HEK293 (cell line): ENCODE data around the gene TMEM214.

Experiments
- CTCF ChIA-PET: fragments of 350-600 bp; formaldehyde crosslinking; extraction: SDS; loops from one replicate; lab custom pipeline; 2021; ENCODE audit warnings: antibody characterized with exemption; lab: Yijun Ruan, JAX
- POLR2A ChIA-PET: fragments of 300-600 bp; formaldehyde crosslinking; extraction: SDS; loops from one replicate; lab custom pipeline; 2020; ENCODE audit warnings: antibody characterized with exemption, inconsistent platforms; lab: Yijun Ruan, JAX
- H3K27ac ChIP-seq: fragments of 200-500 bp; sonication (Bioruptor generic); 2 replicates; pipeline ENCODE4 v1.5.1; 2014; ENCODE audit warnings: low read depth, low read length, control low read depth, inconsistent platforms; ENCODE audit errors: extremely low read depth
- H3K36me3 ChIP-seq, 2 experiments: fragments of 200-500 bp in 1 of 2; sonication (Bioruptor generic) in 1 of 2; 1 replicate in 1 of 2; 2 replicates in 1 of 2; pipeline ENCODE4 v1.5.1; 2014 to 2017; ENCODE audit warnings: inconsistent platforms in 2 of 2, low read length in 2 of 2; ENCODE audit not compliant: control insufficient read depth in 2 of 2, insufficient read depth in 1 of 2
- H3K4me1 ChIP-seq: fragments of 200-500 bp; sonication (Bioruptor generic); 2 replicates; pipeline ENCODE4 v1.5.1; 2014; ENCODE audit warnings: mild to moderate bottlenecking, low read length, inconsistent platforms; ENCODE audit not compliant: control insufficient read depth, insufficient read depth
- H3K4me3 ChIP-seq: 2 replicates; pipeline ENCODE4 v1.5.1; 2011; ENCODE audit warnings: low read depth, mild to moderate bottlenecking, control low read depth, low read length, moderate library complexity
- H3K9me3 ChIP-seq: fragments of 200-500 bp; sonication (Bioruptor generic); 2 replicates; pipeline ENCODE4 v1.5.1; 2014; ENCODE audit warnings: low read depth, low read length, inconsistent platforms; ENCODE audit not compliant: control insufficient read depth, insufficient read depth
- GFI1B ChIP-seq: fragments of 450-650 bp; formaldehyde crosslinking; IDR thresholded peaks from 2 replicates; pipeline ENCODE4 v1.5.1; 2016; ENCODE audit warnings: missing biosample characterization, missing genetic modification characterization
- GLI4 ChIP-seq: fragments of 450-650 bp; formaldehyde crosslinking; IDR thresholded peaks from 2 replicates; pipeline ENCODE4 v1.5.1; 2016; ENCODE audit warnings: missing biosample characterization, missing genetic modification characterization
- KLF7 ChIP-seq: fragments of 450-650 bp; formaldehyde crosslinking; IDR thresholded peaks from 2 replicates; pipeline ENCODE4 v1.5.1; 2016; ENCODE audit warnings: missing biosample characterization, missing genetic modification characterization, borderline replicate concordance
- PBX3 ChIP-seq: sonication (generic); formaldehyde crosslinking; IDR thresholded peaks from 2 replicates; pipeline ENCODE4 v1.8.1; 2022; ENCODE audit warnings: mild to moderate bottlenecking, moderate library complexity, missing genetic modification reagents
- REPIN1 ChIP-seq: fragments of 450-650 bp; formaldehyde crosslinking; IDR thresholded peaks from 2 replicates; pipeline ENCODE4 v1.5.1; 2017; ENCODE audit warnings: missing biosample characterization, missing genetic modification characterization, low read depth
- ZBTB20 ChIP-seq: fragments of 450-650 bp; formaldehyde crosslinking; IDR thresholded peaks from 2 replicates; pipeline ENCODE4 v1.5.1; 2016; ENCODE audit warnings: missing biosample characterization, missing genetic modification characterization
- ZBTB49 ChIP-seq: fragments of 450-650 bp; formaldehyde crosslinking; IDR thresholded peaks from 2 replicates; pipeline ENCODE4 v1.5.1; 2016; ENCODE audit warnings: missing biosample characterization, missing genetic modification characterization, low read depth
- ZBTB6 ChIP-seq: fragments of 450-650 bp; formaldehyde crosslinking; IDR thresholded peaks from 2 replicates; pipeline ENCODE4 v1.5.1; 2017; ENCODE audit warnings: missing biosample characterization, missing genetic modification characterization
- ZNF148 ChIP-seq: fragments of 450-650 bp; formaldehyde crosslinking; IDR thresholded peaks from 2 replicates; pipeline ENCODE4 v1.5.0; 2017; ENCODE audit warnings: missing biosample characterization, missing genetic modification characterization, borderline replicate concordance
- ZNF280D ChIP-seq: fragments of 450-650 bp; formaldehyde crosslinking; IDR thresholded peaks from 2 replicates; pipeline ENCODE4 v1.5.1; 2016; ENCODE audit warnings: missing biosample characterization, missing genetic modification characterization
- ZNF362 ChIP-seq: fragments of 450-650 bp; formaldehyde crosslinking; IDR thresholded peaks from 2 replicates; pipeline ENCODE4 v1.5.1; 2016; ENCODE audit warnings: missing biosample characterization, missing genetic modification characterization
- ZNF391 ChIP-seq: fragments of 450-650 bp; formaldehyde crosslinking; IDR thresholded peaks from 2 replicates; pipeline ENCODE4 v1.5.1; 2016; ENCODE audit warnings: low read depth, missing biosample characterization, missing genetic modification characterization, borderline replicate concordance
- ZNF473 ChIP-seq: fragments of 450-650 bp; formaldehyde crosslinking; IDR thresholded peaks from 2 replicates; pipeline ENCODE4 v1.5.1; 2017; ENCODE audit warnings: missing biosample characterization, missing genetic modification characterization
- ZNF521 ChIP-seq: fragments of 450-650 bp; formaldehyde crosslinking; IDR thresholded peaks from 2 replicates; pipeline ENCODE4 v1.5.1; 2017; ENCODE audit warnings: missing biosample characterization, mild to moderate bottlenecking, missing genetic modification characterization
- ZNF558 ChIP-seq: fragments of 450-650 bp; formaldehyde crosslinking; IDR thresholded peaks from 2 replicates; pipeline ENCODE4 v1.5.1; 2016; ENCODE audit warnings: missing biosample characterization, missing genetic modification characterization
- ZNF596 ChIP-seq: fragments of 450-650 bp; IDR thresholded peaks from 2 replicates; pipeline ENCODE4 v1.5.0; 2018; ENCODE audit warnings: missing biosample characterization, mild to moderate bottlenecking, missing genetic modification characterization, moderate library complexity
- ZNF664 ChIP-seq: fragments of 450-650 bp; formaldehyde crosslinking; IDR thresholded peaks from 2 replicates; pipeline ENCODE4 v1.5.1; 2016; ENCODE audit warnings: missing biosample characterization, missing genetic modification characterization
- ZNF76 ChIP-seq: fragments of 450-650 bp; formaldehyde crosslinking; IDR thresholded peaks from 2 replicates; pipeline ENCODE4; 2016; ENCODE audit warnings: low read depth, missing biosample characterization, missing genetic modification characterization, borderline replicate concordance
- ZSCAN5A ChIP-seq: fragments of 450-650 bp; formaldehyde crosslinking; IDR thresholded peaks from 2 replicates; pipeline ENCODE4 v1.5.1; 2016; ENCODE audit warnings: missing biosample characterization, missing genetic modification characterization

Gene TMEM214

GRCh38 chr2:27019459-27019858 is 13.3 kb upstream of the TMEM214 start (continued):
- TF ChIP-seq ZBTB49 (tag by site-specific recombination), result no peak
- no peak for TF ChIP-seq GLI4 (tag by site-specific recombination)
- TF ChIP-seq ZBTB20 (tag by site-specific recombination), result no peak
- TF ChIP-seq ZNF521 (tag by site-specific recombination), result no peak
- TF ChIP-seq ZNF76, result no peak
- TF ChIP-seq PBX3, result no peak
- no peak for TF ChIP-seq ZNF558 (tag by site-specific recombination)
- no peak for TF ChIP-seq KLF7

- ChIA-PET POLR2A (interaction anchor here (0.6 kb wide), 1 partner anchor 12 kb away, joined by 4 read pairs; no protein-coding TSS in a partner anchor), CTCF (interaction anchor here (0.6 to 10.1 kb wide), 4 partner anchors 57 to 174 kb away, joined by 3 to 307 read pairs (median 29); no protein-coding TSS in a partner anchor)
- H3K27ac ChIP-seq, result no peak overlapping the region
- H3K36me3 ChIP-seq, result peaks cover 0 to 35% of the 10 kb centered on the region in 2 experiments; a peak in 1 of 3 replicates
- no peak overlapping the region for H3K4me3 ChIP-seq
- H3K9me3 ChIP-seq, result no peaks in the 10 kb centered on the region
- H3K4me1 ChIP-seq, result 0 out of 2 replicates have a peak, but pooled peaks cover 3% of the 10 kb centered on the region
- no peak for TF ChIP-seq ZNF596
- TF ChIP-seq ZNF391, result no peak
- no peak for TF ChIP-seq ZSCAN5A (tag by site-specific recombination)
- no peak for TF ChIP-seq ZNF280D (tag by site-specific recombination)
- TF ChIP-seq ZNF362 (tag by site-specific recombination), result no peak
- TF ChIP-seq ZNF148 (tag by site-specific recombination), result no peak
- no peak for TF ChIP-seq REPIN1
- no peak for TF ChIP-seq ZNF473
- TF ChIP-seq PBX3, result no peak
- TF ChIP-seq ZBTB6 (tag by site-specific recombination), result no peak
- TF ChIP-seq GFI1B (tag by site-specific recombination), result no peak
- no peak for TF ChIP-seq ZNF664 (tag by site-specific recombination)
Observed at GRCh38 chr2:27019931-27020855, 12.6 kb upstream of the TMEM214 start.
